CD4-positive, alpha-beta T cell treated with Interleukin-15 for 1 hour (primary cell): ENCODE measurements around the gene MAP2K1.
"Not testable (repeated sequence)": the region's sequence is repeated elsewhere in the genome, so short reads cannot be mapped to it uniquely, and the experiment has no call there.

ENCODE experiments used
- DNase-seq: peaks from one replicate; pipeline ENCODE4 v3.0.0-alpha.2; 2020

Gene MAP2K1

GRCh38 chr15:66480267-66480666, 93.6 kb downstream of the MAP2K1 start:
- no peak for DNase-seq

GRCh38 chr15:66481107-66481856, 94.6 kb downstream of the MAP2K1 start:
- no peak for DNase-seq

- no peak for DNase-seq
These were observed 95.8 kb downstream of the MAP2K1 start for GRCh38 chr15:66482539-66482938.

- no peak for DNase-seq
These were observed 96.4 kb downstream of the MAP2K1 start for GRCh38 chr15:66483131-66483566.

- no peak for DNase-seq
These were observed 97.9 kb downstream of the MAP2K1 start for GRCh38 chr15:66484539-66485112.

- DNase-seq = no peak
These were observed 100.2 kb downstream of the MAP2K1 start for GRCh38 chr15:66486887-66487286.

GRCh38 chr15:66488525-66488924, 101.8 kb downstream of the MAP2K1 start:
- DNase-seq = no peak

GRCh38 chr15:66489179-66489791, 102.6 kb downstream of the MAP2K1 start:
- DNase-seq = no peak

GRCh38 chr15:66491846-66492245, 105.1 kb downstream of the MAP2K1 start:
- DNase-seq = no peak

- no peak for DNase-seq
These were observed 107.5 kb downstream of the MAP2K1 start for GRCh38 chr15:66494262-66494661.

GRCh38 chr15:66496951-66497501, 110.3 kb downstream of the MAP2K1 start:
- DNase-seq = no peak

GRCh38 chr15:66497502-66498455, 111.1 kb downstream of the MAP2K1 start, which contains the start of gene SNAPC5:
SNAPC5 (minus strand) TSS chr15:66497762; CDS start chr15:66497731, 31 bp downstream.
- DNase-seq = peak; percentile 96

GRCh38 chr15:66498501-66499386, 112.0 kb downstream of the MAP2K1 start:
- no peak for DNase-seq

- not testable (repeated sequence) for DNase-seq
These were observed 113.6 kb downstream of the MAP2K1 start for GRCh38 chr15:66500346-66500745.

- no peak for DNase-seq
These were observed 115.8 kb downstream of the MAP2K1 start for GRCh38 chr15:66502491-66502890.

GRCh38 chr15:66503041-66503648, 116.4 kb downstream of the MAP2K1 start:
- not testable (repeated sequence) for DNase-seq

- no peak for DNase-seq
These were observed 117.3 kb downstream of the MAP2K1 start for GRCh38 chr15:66503780-66504562.

- peak; percentile 84 for DNase-seq
These were observed 118.1 kb downstream of the MAP2K1 start, which contains the start of the genes RPL4 and ZWILCH for GRCh38 chr15:66504563-66505429. RPL4 (minus strand) TSS chr15:66504855; CDS start chr15:66504790, 65 bp downstream. ZWILCH (plus strand) TSS chr15:66505326; CDS start chr15:66505339, 13 bp downstream.

- DNase-seq = no peak
These were observed 118.7 kb downstream of the MAP2K1 start for GRCh38 chr15:66505430-66505811.
